Activated CD8-positive, alpha-beta T cell treated with anti-CD3 and anti-CD28 coated beads for 36 hours (primary cell): Measurements from ENCODE around the gene PDGFC. TPM values are rescaled to one million over a fixed set of nuclear protein-coding genes. Genes with fewer than 3 reads are reported as not detected.

Source experiments
- ATAC-seq: fragments of 200-7000 bp; cut with Tn5 transposase; one replicate; pipeline ENCODE4 v1.10.0; 2021; ENCODE audit warnings: mild to moderate bottlenecking, moderate library complexity
- CTCF ChIA-PET: fragments of 350-600 bp; sonication (Branson Sonifier 250); formaldehyde crosslinking; loops from one replicate; lab custom pipeline; 2021; ENCODE audit warnings: antibody characterized with exemption; lab: Charles Lee
- POLR2A ChIA-PET: fragments of 350-600 bp; sonication (Branson Sonifier 250); formaldehyde crosslinking; loops from one replicate; lab custom pipeline; 2021; ENCODE audit warnings: antibody characterized with exemption; lab: Charles Lee
- DNase-seq: peaks from one replicate; pipeline ENCODE4 v3.0.0-alpha.2; 2020
- H3K27ac Mint-ChIP-seq: one replicate; pipeline ENCODE4 v1.8.0; 2021; ENCODE audit warnings: mild to moderate bottlenecking, mixed read lengths
- H3K27me3 Mint-ChIP-seq: one replicate; pipeline ENCODE4 v1.8.0; 2021; ENCODE audit warnings: mixed read lengths
- H3K36me3 Mint-ChIP-seq: one replicate; pipeline ENCODE4 v1.8.0; 2021; ENCODE audit warnings: low read depth, mixed read lengths
- H3K4me1 Mint-ChIP-seq: one replicate; pipeline ENCODE4 v1.8.0; 2021; ENCODE audit warnings: low read depth, mixed read lengths
- H3K4me3 Mint-ChIP-seq: one replicate; pipeline ENCODE4 v1.8.0; 2021; ENCODE audit warnings: mild to moderate bottlenecking, moderate library complexity, mixed read lengths
- H3K9me3 Mint-ChIP-seq: one replicate; pipeline ENCODE4 v1.8.0; 2021; ENCODE audit warnings: mixed read lengths
- CTCF ChIP-seq: fragments of 200-600 bp; IDR thresholded peaks from one replicate; pipeline ENCODE4 v1.8.0; 2022; ENCODE audit warnings: antibody characterized with exemption, mild to moderate bottlenecking
- intact Hi-C: fragments of 100-400 bp; cut with micrococcal nuclease; formaldehyde crosslinking; loops from one replicate; pipeline ENCODE4 v1.10.0; 2022
- total RNA-seq, 2 experiments: library from RNA; stranded (reverse); gene quantifications; one replicate each; pipeline ENCODE4 v1.2.3, GENCODE V29; 2021

PDGFC gene
- total RNA-seq, 2 experiments from 2014 or later: not detected

GRCh38 chr4:156784970-156785369 lies 186.6 kb downstream of the PDGFC start:
- TF ChIP-seq CTCF: no peak
- intact Hi-C loops: no loop called here
- ChIA-PET CTCF (no interaction called here), POLR2A (no interaction called here)
- no peaks in the 10 kb centered on the region for H3K27me3 Mint-ChIP-seq
- H3K36me3 Mint-ChIP-seq: no peaks in the 10 kb centered on the region
- peaks cover 3% of the 10 kb centered on the region for H3K9me3 Mint-ChIP-seq
- ATAC-seq (no peak), DNase-seq (no peak)
- H3K27ac Mint-ChIP-seq: no peak overlapping the region
- no peaks in the 10 kb centered on the region for H3K4me1 Mint-ChIP-seq
- H3K4me3 Mint-ChIP-seq: no peak overlapping the region

- CTCF ChIA-PET: no interaction called here
- no peak for TF ChIP-seq CTCF
- ATAC-seq (no peak), DNase-seq (no peak)
- H3K27ac Mint-ChIP-seq: no peak overlapping the region
- intact Hi-C loops: no loop called here
- H3K36me3 Mint-ChIP-seq: no peaks in the 10 kb centered on the region
- H3K4me1 Mint-ChIP-seq: no peaks in the 10 kb centered on the region
- H3K9me3 Mint-ChIP-seq: peaks cover 3% of the 10 kb centered on the region
- H3K4me3 Mint-ChIP-seq: no peak overlapping the region
- POLR2A ChIA-PET: no interaction called here
- H3K27me3 Mint-ChIP-seq: no peaks in the 10 kb centered on the region
These were observed 187.6 kb downstream of the PDGFC start for GRCh38 chr4:156783966-156784365.

GRCh38 chr4:156782491-156782890 lies 189.1 kb downstream of the PDGFC start:
- no peak overlapping the region for H3K27ac Mint-ChIP-seq
- H3K4me3 Mint-ChIP-seq: no peak overlapping the region
- no peaks in the 10 kb centered on the region for H3K36me3 Mint-ChIP-seq
- intact Hi-C loops: no loop called here
- ChIA-PET POLR2A (no interaction called here), CTCF (no interaction called here)
- ATAC-seq: no peak
- no peaks in the 10 kb centered on the region for H3K4me1 Mint-ChIP-seq
- TF ChIP-seq CTCF: no peak
- peaks cover 3% of the 10 kb centered on the region for H3K9me3 Mint-ChIP-seq
- H3K27me3 Mint-ChIP-seq: no peaks in the 10 kb centered on the region
- no peak for DNase-seq

- Mint-ChIP-seq H3K27ac (no peak overlapping the region), H3K9me3 (peaks cover 3% of the 10 kb centered on the region), H3K27me3 (no peaks in the 10 kb centered on the region), H3K4me1 (no peaks in the 10 kb centered on the region), H3K4me3 (no peak overlapping the region), H3K36me3 (no peaks in the 10 kb centered on the region)
- TF ChIP-seq CTCF: no peak
- DNase-seq (no peak), ATAC-seq (no peak)
- POLR2A ChIA-PET: no interaction called here
- intact Hi-C loops: no loop called here
- CTCF ChIA-PET: no interaction called here
These were observed 189.7 kb downstream of the PDGFC start for GRCh38 chr4:156781852-156782251.

GRCh38 chr4:156779774-156780173 lies 191.8 kb downstream of the PDGFC start:
- Mint-ChIP-seq H3K27ac (no peak overlapping the region), H3K27me3 (no peaks in the 10 kb centered on the region), H3K36me3 (no peaks in the 10 kb centered on the region), H3K9me3 (peaks cover 3% of the 10 kb centered on the region), H3K4me1 (no peaks in the 10 kb centered on the region), H3K4me3 (no peak overlapping the region)
- TF ChIP-seq CTCF: no peak
- CTCF ChIA-PET: no interaction called here
- intact Hi-C loops: no loop called here
- POLR2A ChIA-PET: no interaction called here
- DNase-seq: no peak
- no peak for ATAC-seq
